Measurements from ENCODE around the gene TRIM75. TPM values are rescaled to one million over a fixed set of nuclear protein-coding genes. Genes with fewer than 3 reads are reported as not detected.

Gene TRIM75
- total and polyA plus RNA-seq, 10 of the 15 experiments (the other 5 are each of a cell fraction or from before 2014, with no cell fraction given): not detected

GRCh38 chr4:165013691-165014090 is 40.0 kb upstream of the TRIM75 start:
- H3K9ac ChIP-seq (ENCODE audit: control insufficient read depth, insufficient read depth, low read length): no peak overlapping the region
- BruUV-seq (replicated peaks): no TSS peak
- H3K79me2 ChIP-seq (ENCODE audit: control insufficient read depth, insufficient read depth, low read length): no peaks in the 10 kb centered on the region
- ChIA-PET POLR2A (no interaction called here), SMC1A (ENCODE audit: uncharacterized antibody, unreplicated experiment) (no interaction called here), CTCF (no interaction called here), RAD21 (ENCODE audit: unreplicated experiment) (no interaction called here)
- in situ Hi-C loops (cut with MboI) (no loop called here), intact Hi-C loops (cut with micrococcal nuclease; ENCODE audit: unreplicated experiment) (no loop called here)
- no peak overlapping the region for H3K4me2 ChIP-seq (ENCODE audit: control insufficient read depth, insufficient read depth)
- no peak overlapping the region for H3K27ac ChIP-seq (ENCODE audit: control insufficient read depth, insufficient read depth)
- no peaks in the 10 kb centered on the region for H3K9me3 ChIP-seq (replicated peaks; ENCODE audit: control insufficient read depth, insufficient read depth, low read length)
- no peaks in the 10 kb centered on the region for H3K4me1 ChIP-seq (ENCODE audit: control insufficient read depth, insufficient read depth, low read length)
- FAIRE-seq: no peak
- peaks cover 0 to 3% of the 10 kb centered on the region in 2 experiments; a peak in 2 of 4 replicates for H3K27me3 ChIP-seq (replicated peaks in 1 of 2; ENCODE audit: control insufficient read depth in 2 of 2, insufficient read depth in 2 of 2, low read length in 1 of 2)
- no peaks in the 10 kb centered on the region for H4K20me1 ChIP-seq (ENCODE audit: control insufficient read depth, insufficient read depth)
- no peak for ATAC-seq
- no peak overlapping the region for H2AFZ ChIP-seq (ENCODE audit: control insufficient read depth, low read depth, low read length)
- H3K4me3 ChIP-seq: no peak overlapping the region
- no peak for DNase-seq (ENCODE audit: low read depth, low spot score)
- no peaks in the 10 kb centered on the region for H3K36me3 ChIP-seq (ENCODE audit: control insufficient read depth in 2 of 2, insufficient read depth in 2 of 2, low read length in 1 of 2)
- TF ChIP-seq E4F1 (IDR thresholded peaks at IDR 0.05; ENCODE audit: borderline replicate concordance, partially characterized antibody): no peak
- no peak for TF ChIP-seq ZBTB40 (IDR thresholded peaks at IDR 0.05; ENCODE audit: borderline replicate concordance)
- no peak for TF ChIP-seq NFYB (IDR thresholded peaks at IDR 0.05; ENCODE audit: insufficient read depth, low read depth, low read length)
- no peak for TF ChIP-seq ELK1 (IDR thresholded peaks at IDR 0.05; ENCODE audit: low read depth, low read length)
- TF ChIP-seq ZNF274 (IDR thresholded peaks at IDR 0.05; ENCODE audit: insufficient read depth, insufficient read length): no peak
- TF ChIP-seq POLR2AphosphoS5 (IDR thresholded peaks at IDR 0.05; ENCODE audit: low read length): no peak
- TF ChIP-seq NR2F1 (conservative IDR thresholded peaks at IDR 0.05): no peak
- TF ChIP-seq NRF1 (conservative IDR thresholded peaks at IDR 0.05; ENCODE audit: low read depth, low read length): no peak
- TF ChIP-seq SREBF1 (IDR thresholded peaks at IDR 0.05; ENCODE audit: low read length): no peak
- no peak for TF ChIP-seq ZZZ3 (IDR thresholded peaks at IDR 0.05; ENCODE audit: control insufficient read depth, insufficient read length, low read depth)
- TF ChIP-seq SMC3 (IDR thresholded peaks at IDR 0.05; ENCODE audit: borderline replicate concordance, low read length): no peak
- no peak for TF ChIP-seq E2F8 (IDR thresholded peaks at IDR 0.05; ENCODE audit: low read depth, partially characterized antibody)
- TF ChIP-seq JUND (IDR thresholded peaks at IDR 0.05; ENCODE audit: low read depth, low read length): no peak
- no peak for TF ChIP-seq MEF2B (IDR thresholded peaks at IDR 0.05; ENCODE audit: partially characterized antibody, poor library complexity, severe bottlenecking)
- no peak for TF ChIP-seq ZSCAN29 (IDR thresholded peaks at IDR 0.05)

Measured in GM12878 (cell line).